AG04450 (cell line): Measurements from ENCODE around the gene CPZ. TPM values are rescaled to one million over a fixed set of nuclear protein-coding genes. Genes with fewer than 3 reads are reported as not detected.

Experiments
- CTCF ChIA-PET: fragments of 300-600, 350-600 bp; formaldehyde crosslinking; extraction: SDS; loops from one replicate; lab custom pipeline; 2022; ENCODE audit warnings: antibody characterized with exemption, inconsistent platforms; lab: Charles Lee
- POLR2A ChIA-PET: fragments of 350-600 bp; formaldehyde crosslinking; extraction: SDS; loops from one replicate; lab custom pipeline; 2021; ENCODE audit warnings: antibody characterized with exemption, inconsistent platforms; lab: Yijun Ruan, JAX
- DNase-seq: peaks from one replicate; pipeline ENCODE4 v3.0.0-alpha.2; 2011; ENCODE audit warnings: low read depth, low spot score
- H3K27ac ChIP-seq: one replicate; pipeline ENCODE4 v1.5.1; 2012; ENCODE audit warnings: low read depth, low read length, control low read depth
- H3K27me3 ChIP-seq: one replicate; pipeline ENCODE4 v1.6.0; 2012; ENCODE audit warnings: low read length; ENCODE audit not compliant: control insufficient read depth, insufficient read depth
- H3K4me3 ChIP-seq: 2 replicates; pipeline ENCODE4 v1.5.1; 2011; ENCODE audit warnings: mild to moderate bottlenecking, low read depth, low read length, control low read depth
- H3K9me3 ChIP-seq: 2 replicates; pipeline ENCODE4 v1.5.1; 2012; ENCODE audit warnings: low read length; ENCODE audit not compliant: control insufficient read depth, insufficient read depth
- CTCF ChIP-seq: IDR thresholded peaks from 2 replicates; pipeline ENCODE4 v1.5.1; 2011; ENCODE audit warnings: low read depth, low read length, control low read depth, inconsistent platforms
- polyA plus RNA-seq: library from polyadenylated mRNA; depleted of rRNA; stranded (reverse); fragments of >200 nt; gene quantifications from 2 replicates; pipeline ENCODE4 v1.2.3, GENCODE V29; 2011

The CPZ gene
- polyA plus RNA-seq, 1 experiment, result 6.4 TPM

GRCh38 chr4:8544741-8545438 lies 47.7 kb upstream of the CPZ start:
- DNase-seq, result no peak
- TF ChIP-seq CTCF, result no peak
- Histone ChIP-seq H3K27ac (no peak overlapping the region), H3K9me3 (peaks cover 9% of the 10 kb centered on the region; the same call in 1 of the 2 replicates), H3K4me3 (no peak overlapping the region), H3K27me3 (peaks cover 3% of the 10 kb centered on the region)
- ChIA-PET CTCF (no interaction called here), POLR2A (no interaction called here)

DNA sequence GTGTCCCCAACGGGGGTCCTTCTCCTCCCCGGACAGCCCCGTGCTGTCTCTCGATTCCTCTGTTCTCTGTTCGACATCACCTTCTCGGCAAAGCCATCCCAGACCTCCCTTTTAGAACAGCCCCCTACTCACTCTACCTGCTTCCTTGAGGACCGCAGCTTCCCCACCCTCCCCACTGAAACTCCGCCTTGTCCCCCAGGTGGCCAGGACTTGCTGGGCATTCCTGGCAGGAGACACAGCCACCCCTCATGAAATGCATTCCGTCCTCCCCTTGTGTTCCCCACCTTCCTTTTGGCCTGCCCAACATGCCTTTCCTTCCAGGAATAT lies 47.2 kb upstream of the CPZ start:
- POLR2A ChIA-PET, result no interaction called here
- no peak overlapping the region for H3K27ac ChIP-seq
- CTCF ChIA-PET, result no interaction called here

GRCh38 chr4:8546766-8547107 lies 45.8 kb upstream of the CPZ start:
- TF ChIP-seq CTCF, result no peak
- POLR2A ChIA-PET, result no interaction called here
- Histone ChIP-seq H3K9me3 (peaks cover 11% of the 10 kb centered on the region; the same call in 1 of the 2 replicates), H3K27ac (no peak overlapping the region), H3K27me3 (peaks cover 7% of the 10 kb centered on the region), H3K4me3 (no peak overlapping the region)
- CTCF ChIA-PET, result interaction anchor here (0.8 to 1.0 kb wide), 3 partner anchors 54 to 78 kb away, joined by 3 to 4 read pairs (median 3); no protein-coding TSS in a partner anchor
- DNase-seq, result no peak

More for the DNA sequence above, 47.2 kb upstream of the CPZ start:
- TF ChIP-seq CTCF, result no peak
- Histone ChIP-seq H3K27me3 (peaks cover 3% of the 10 kb centered on the region), H3K9me3 (peaks cover 9% of the 10 kb centered on the region; the same call in 1 of the 2 replicates), H3K4me3 (no peak overlapping the region)
- no peak for DNase-seq

GRCh38 chr4:8547108-8547911 lies 45.3 kb upstream of the CPZ start:
- TF ChIP-seq CTCF, result peak; percentile 31
- CTCF ChIA-PET, result interaction anchor here (1.0 to 1.4 kb wide), 3 partner anchors 60 to 78 kb away, joined by 3 to 4 read pairs (median 3); no protein-coding TSS in a partner anchor
- POLR2A ChIA-PET, result no interaction called here
- Histone ChIP-seq H3K27me3 (peaks cover 13% of the 10 kb centered on the region), H3K9me3 (peaks cover 11% of the 10 kb centered on the region; the same call in 1 of the 2 replicates), H3K27ac (no peak overlapping the region), H3K4me3 (no peak overlapping the region)
- DNase-seq, result no peak
